Endometrial microvascular endothelial cells (primary cell): ENCODE data around the gene TRAP1. TPM values are rescaled to one million over a fixed set of nuclear protein-coding genes. Genes with fewer than 3 reads are reported as not detected.
"Not testable (repeated sequence)": the region's sequence is repeated elsewhere in the genome, so short reads cannot be mapped to it uniquely, and the experiment has no call there.

Experiments
- in situ Hi-C: cut with HindIII; loops from 2 replicates; pipeline ENCODE4 v1.10.0; 2017; ENCODE audit warnings: low sequenced_read_pairs, low pct_unique_long_range_greater_than_20kb; ENCODE audit errors: inconsistent ontology term
- total RNA-seq: library from RNA; depleted of rRNA; stranded (reverse); fragments of >200 nt; gene quantifications from one replicate; pipeline ENCODE4 v1.2.3, GENCODE V29; 2015; ENCODE audit errors: inconsistent ontology term

Gene TRAP1
- total RNA-seq, 1 donor from 2014 or later: 159 TPM

DNA sequence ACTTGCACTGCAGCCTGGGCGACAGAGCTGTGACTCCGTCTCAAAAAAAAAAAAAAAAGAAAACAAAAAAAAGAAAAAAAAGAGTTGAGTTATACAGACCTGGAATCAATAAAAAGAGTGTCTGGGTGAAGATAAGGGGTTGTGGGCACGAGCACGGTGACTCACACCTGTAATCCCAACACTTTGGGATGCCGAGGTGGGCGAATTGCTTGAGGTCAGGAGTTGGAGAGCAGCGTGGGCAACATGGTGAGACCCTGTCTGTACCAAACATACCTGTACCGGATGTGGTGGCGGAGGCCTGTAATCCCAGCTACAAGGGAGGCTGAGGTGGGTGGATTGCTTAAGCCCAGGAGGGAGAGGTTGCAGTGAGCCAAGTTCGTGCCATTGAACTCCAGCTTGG is 1.3 kb upstream of the TRAP1 start:
- in situ Hi-C loops: no loop called here

DNA sequence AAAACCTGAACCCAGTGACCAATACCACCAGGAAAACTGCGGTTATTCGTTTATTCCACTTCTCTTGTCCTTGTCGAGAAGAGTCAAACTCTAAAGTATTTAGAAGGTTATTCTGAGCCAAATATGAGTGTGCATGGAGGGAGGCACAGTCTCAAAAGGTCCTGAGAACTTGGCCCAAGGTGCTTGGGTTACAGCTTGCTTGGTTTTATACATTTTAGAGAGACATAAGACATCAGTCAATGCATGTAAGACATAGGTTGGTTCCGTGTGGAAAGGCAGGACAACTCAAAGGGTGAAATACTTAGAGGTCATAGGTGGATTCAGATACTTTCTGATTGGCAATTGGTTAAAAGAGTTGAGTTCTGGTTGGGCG is 681 bp upstream of the TRAP1 start:
- in situ Hi-C loops: no loop called here

DNA sequence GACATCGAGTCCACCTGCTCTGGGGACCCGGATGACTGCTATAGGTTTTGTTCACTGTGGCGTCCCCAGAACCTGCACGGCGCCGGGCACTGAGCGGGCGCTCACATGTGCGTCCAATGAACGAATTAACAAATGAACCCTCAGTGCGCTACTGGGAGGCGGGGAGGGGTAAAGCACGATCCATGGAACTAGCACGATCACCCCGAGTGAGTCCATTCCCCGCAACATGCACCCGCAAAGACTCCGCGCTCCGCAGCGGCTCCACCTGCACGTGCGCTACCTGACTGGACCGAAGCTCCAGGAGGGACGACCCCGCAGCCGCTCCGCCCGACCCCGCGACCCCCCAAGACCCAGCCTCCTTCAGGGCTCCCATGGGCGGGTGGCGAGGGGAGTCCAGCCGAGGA is 491 bp downstream of the TRAP1 start:
- in situ Hi-C loops: no loop called here

DNA sequence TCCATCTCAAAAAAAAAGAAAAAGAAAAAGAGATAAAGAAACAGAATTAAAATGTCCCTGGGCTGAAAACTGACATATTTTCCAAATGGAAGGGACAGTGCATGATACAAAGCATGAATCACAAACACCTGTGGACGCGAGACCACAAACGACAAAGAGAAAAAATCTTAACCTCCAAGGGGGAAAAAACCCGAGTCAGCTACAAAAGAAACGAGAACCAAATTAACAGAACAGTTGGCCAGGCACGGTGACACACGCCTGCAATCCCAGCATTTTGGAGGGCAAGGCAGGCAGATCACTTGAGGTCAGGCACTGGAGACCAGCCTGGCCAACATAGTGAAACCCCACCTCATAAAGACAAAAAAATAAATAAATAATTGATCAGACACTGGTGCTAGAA is 1.9 kb downstream of the TRAP1 start:
- in situ Hi-C loops: no loop called here

DNA sequence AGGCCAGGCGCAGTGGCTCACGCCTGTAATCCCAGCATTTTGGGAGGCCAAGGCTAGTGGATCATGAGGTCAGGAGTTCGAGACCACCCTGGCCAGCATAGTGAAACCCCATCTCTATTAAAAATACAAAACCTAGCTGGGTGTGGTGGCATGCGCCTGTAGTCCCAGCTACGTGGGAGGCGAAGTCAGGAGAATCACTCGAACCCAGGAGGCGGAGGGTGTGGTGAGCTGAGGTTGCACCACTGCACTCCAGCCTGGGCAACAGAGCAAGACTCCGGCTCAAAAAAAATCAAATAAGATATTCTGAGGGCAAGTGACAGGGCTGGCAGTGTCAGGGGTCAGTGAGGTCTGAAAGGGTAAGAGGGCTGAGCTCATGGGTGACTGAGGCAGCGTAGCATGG is 2.9 kb downstream of the TRAP1 start:
- in situ Hi-C loops: not testable (repeated sequence)

DNA sequence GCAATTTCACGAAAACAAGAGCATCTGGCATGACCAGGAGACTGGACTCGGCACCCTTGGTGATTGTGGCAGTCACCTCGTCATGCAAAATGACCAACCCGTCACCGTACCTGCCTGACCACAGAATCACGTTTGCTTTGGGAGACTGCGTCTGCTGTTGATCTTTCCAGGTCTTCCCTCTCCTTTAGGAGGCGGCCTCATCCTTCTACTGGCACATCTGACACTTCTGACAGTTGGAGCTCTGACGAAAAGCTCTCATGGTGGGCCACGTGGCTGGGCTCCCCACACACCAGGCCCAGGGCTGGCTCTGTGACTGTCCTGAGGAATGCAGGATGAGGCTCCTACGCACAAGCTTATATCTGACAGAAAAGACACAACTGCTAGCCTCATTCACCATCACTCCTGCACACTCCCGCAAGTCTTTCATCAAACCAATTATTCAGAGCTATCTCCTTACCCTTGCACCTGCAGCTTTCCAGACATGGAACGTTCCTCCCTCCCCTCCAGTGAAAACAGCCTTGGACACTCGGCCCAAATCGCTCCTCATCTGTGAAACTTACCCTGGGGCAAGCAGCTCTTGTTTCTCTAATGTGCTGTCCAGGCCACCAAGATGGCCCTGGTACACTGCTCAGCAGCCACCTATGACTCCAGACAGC is 3.6 kb downstream of the TRAP1 start:
- in situ Hi-C loops: no loop called here

DNA sequence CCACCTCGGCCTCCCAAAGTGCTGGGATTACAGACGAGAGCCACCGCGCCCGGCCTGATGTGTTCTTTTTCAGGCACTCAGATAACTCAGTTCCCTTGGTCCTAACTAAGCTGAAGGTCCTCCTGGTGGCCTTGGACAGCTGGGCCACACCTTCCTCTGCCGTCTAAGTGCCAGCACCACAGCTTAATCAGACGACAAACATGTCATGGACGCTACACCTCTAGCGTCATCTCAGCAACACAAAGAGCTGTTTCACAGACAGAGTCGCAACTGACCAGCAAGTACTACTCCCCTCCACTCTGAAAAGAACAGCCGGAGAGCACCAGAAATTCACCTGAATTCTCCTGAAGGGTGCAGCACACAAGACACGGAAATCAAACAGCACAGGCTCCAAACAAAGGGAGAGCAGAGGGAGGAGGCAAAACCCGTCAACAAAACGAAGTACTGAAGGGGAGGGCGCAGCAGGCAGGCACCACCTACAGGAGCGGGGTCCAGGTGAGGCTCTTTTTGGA is 4.4 kb downstream of the TRAP1 start:
- in situ Hi-C loops: no loop called here

DNA sequence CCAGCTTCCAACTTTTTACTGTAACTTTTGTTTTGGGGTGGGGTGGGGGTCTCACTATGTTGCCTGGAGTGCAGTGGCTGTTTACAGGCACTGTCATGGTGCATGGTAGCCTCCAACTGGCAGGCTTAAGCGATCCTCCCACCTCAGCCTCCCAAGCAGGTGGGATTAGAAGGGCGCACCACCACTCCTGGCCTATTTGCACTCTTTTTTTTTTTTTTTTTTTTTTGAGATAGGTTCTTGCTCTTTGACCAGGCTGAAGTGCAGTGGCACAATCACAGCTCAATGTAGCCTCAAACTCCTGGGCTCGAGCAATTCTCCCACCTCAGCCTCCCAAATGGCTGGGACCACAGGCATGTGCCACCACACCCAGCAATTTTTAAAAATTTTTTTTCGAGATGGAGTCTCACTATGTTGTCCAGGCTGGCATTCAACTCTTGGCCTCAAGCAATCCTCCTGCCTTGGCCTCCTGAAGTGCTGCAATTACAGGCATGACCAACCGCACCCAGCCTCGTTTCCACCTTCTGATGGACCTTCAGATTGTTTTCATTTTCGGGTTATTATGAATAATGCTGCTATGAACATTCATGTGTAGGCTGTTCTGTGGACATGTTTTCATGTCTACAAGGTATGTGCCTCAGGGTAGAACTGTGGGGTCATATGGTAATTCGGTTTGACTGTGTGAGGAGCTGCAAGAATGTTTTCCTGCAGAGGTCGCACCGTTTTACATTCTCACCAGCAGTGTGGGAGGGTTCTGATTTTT is 10.9 kb downstream of the TRAP1 start:
- in situ Hi-C loops: no loop called here

DNA sequence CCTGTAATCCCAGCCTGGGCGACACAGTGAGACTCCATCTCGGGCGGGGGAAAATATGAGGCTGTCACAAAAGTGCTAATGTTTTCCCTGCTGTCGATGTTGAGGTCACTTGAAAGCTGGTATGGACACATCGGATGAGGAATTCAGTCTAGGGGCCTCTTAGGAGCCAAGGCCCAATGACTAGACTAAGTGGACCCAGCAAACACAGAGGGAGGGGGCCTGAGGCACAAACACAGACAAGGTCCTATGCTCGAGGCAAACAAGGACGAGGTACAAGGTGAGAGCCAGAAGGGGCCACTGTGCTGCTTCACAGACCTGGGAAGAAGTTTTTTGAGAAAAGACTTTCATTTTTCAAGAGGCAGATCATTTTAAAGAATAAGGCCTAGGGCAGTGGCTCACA is 15.2 kb downstream of the TRAP1 start:
- in situ Hi-C loops: no loop called here

DNA sequence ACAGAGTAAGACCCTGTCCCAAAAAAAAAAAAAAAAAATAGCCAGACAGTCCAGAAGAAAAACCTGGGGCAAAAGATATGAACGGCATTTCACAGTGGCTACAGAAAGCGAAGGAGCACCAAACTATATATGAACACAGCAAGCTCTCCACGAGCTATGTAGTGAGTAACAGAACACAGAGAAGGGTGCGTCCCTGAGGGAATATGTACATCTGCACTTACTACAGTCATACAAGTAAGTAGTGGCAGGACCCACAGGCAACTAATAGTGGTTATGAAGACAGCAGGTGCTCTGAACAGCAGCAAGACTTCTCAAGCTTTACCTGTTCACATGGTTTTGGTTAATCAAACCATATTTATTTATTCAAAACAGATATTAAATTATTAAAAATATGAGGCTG is 15.8 kb downstream of the TRAP1 start:
- in situ Hi-C loops: no loop called here

DNA sequence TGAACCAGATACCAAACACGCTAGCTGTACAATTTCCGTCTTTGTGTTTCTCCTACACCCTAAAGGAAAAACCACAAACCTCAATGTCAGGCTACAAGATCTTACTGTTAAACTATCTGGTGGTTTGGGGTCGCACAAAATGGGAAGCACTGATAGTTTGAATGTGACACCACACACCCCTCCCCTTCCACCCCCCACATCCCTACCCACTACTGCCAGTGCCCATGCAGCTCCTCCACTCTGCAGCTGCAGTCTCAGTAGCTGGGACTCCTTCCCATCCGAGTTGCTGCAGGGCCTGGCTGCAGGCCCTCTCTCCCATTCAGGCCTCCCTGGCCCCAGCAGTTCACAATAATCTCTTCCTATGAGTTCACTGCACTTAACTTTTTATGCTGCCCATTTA is 18.4 kb downstream of the TRAP1 start:
- in situ Hi-C loops: no loop called here

DNA sequence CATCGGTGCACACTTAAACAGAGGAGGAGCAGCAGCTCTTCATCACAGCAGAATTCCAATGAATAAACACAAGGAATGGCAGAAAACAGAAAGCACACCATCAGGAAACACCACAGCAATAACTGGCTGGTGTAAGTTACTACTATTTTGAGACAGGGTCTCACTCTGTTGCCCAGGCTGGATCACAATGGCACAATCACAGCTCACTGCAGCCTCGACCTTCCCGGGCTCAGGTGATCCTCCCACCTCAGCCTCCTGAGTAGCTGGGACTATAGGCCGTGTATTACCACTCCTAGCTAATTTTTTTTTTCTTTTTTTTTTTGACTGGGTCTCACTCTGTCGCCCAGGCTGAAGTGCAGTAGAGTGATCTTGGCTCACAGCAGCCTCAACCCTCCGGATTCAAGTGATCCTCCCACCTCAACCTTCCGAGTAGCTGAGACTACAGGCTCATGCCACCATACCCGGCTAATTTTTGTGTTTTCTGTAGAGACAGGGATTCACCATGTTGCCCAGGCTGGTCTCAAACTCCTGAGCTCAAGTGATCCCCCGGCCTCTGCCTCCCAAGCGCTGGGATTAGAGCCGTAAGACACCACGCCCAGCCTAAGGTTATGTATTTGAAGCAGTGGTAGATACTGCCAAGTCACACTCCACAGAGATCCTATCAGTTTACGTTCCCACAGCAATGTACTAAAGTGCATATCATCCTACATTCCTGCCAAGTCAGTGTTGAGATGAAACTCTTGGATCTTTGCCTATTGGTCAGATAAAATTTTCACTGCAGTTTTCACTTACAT is 20.7 kb downstream of the TRAP1 start:
- in situ Hi-C loops: no loop called here

DNA sequence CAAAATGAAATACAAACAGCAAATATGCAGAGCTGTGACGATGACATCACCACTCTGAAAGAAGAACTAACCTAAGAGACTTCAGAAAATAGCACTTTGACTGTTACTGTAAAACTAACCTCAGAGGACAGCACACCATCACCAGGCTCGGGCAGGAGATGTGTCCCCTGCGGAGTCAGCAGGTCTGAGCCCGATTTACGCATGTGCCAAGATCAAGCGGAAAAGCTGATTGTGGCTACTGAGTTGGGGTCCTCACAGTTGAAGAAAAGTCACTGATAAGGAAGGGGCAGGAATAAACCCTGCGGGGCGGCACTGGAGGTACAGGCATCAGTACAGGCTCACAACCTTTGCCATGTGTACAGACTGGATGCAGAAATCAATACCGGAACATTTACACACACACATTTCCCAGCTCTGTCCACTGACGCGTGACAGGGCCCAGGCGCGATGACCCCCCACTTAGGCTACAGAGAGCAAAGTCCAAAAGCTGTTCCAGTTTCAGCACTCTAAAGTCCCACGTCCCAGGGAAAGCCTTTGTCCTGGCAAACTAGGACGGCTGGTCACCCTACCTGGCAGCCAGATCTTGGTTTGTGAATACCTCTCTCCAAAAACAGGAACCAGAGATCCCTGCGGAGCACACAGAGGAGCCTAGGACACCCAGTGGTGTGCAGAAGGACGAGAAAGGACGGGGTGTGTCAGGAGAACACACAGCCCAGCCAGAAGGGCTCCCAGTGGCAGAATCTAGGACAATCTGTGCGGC is 21.5 kb downstream of the TRAP1 start:
- in situ Hi-C loops: no loop called here

DNA sequence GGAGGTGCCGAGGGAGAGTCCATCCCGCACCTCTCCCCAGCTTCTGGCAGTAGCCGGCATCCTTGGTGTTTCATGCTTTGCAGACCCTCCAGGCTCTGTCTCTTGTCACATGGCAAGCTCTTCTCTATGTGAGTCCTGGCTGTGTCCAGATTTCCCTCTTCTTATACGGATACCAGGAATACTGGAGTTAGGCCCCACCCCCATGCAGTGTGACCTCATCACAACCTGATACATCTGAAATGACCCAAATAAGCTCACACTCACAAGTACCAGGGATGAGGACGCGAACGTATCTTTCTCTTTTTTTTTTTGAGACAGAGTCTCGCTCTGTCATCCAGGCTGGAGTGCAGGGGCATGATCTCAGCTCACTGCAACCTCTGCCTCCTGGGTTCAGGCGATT is 23.3 kb downstream of the TRAP1 start:
- in situ Hi-C loops: no loop called here

DNA sequence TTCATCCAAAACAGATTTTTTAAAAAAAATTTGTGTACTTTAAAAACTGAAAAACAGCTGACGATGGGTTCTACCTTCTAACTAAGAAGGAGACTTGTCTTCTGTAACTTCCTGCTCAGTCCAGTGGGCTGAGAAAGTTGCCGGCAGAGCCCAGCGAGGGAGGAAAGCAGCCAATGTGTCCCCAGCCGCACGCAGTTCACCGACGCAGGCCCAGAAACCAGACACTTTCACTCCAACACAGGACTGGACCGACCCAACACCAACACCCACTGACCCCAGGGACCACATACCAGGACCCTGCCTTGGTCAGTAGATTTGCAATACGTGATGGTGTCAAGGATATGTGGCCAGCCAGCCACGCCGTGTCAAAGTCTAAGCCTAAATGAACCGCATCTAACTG is 25.6 kb downstream of the TRAP1 start:
- in situ Hi-C loops: no loop called here

DNA sequence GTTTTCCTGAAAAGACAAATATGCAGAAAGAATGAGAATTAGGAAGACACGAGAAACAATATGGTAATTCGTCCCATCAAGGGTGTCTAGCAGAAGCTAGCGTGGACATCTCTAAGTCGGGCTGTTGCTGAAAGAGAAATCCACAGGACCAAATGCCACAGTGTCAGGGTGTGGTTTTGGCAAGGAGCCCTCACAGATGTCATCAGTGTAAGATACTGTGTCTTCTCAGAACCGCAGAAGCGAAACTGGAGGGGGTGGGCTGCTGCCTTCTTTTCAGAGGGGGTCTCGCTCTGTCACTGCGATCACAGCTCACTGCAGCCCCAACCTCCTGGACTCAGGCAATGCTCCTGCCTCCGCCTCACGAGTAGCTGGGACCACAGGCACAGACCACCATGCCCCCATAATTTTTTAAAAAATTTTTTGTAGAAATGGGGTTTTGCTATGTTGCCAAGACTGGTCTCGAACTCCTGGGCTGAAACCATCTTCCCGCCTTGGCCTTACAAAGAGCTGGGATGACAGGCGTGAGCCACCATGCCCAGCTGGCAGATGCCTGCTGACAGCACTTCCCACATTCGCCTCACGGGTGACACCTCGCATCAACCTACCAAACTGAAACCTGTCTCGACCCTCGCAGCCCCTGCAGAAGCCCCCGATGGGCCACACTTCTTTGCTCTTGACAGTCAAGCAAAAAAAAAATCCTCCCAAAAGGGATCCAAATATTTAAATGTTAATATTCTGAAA is 26.2 kb downstream of the TRAP1 start:
- in situ Hi-C loops: no loop called here

DNA sequence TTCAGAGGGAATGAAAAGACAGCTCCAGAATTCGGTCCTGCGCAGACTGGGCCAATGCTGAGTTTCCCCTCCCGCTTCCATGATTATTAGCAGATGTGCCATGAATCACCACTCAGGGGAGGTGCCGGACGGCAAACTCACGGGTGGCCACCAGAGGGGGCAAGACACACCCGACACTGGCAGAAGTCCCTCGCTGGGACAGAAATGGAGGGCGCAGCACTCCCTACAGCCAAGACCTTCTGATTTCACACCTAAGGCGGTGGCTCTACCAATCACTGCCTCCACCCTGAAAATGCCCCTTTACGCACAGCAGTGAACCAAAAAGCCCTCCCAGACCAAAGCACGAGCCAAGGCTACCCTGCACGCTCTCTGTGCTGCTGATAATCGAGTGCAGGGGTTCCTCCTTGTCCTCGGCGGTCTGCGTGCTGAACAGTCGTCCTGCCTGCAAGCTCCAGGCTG is 26.8 kb downstream of the TRAP1 start:
- in situ Hi-C loops: no loop called here

DNA sequence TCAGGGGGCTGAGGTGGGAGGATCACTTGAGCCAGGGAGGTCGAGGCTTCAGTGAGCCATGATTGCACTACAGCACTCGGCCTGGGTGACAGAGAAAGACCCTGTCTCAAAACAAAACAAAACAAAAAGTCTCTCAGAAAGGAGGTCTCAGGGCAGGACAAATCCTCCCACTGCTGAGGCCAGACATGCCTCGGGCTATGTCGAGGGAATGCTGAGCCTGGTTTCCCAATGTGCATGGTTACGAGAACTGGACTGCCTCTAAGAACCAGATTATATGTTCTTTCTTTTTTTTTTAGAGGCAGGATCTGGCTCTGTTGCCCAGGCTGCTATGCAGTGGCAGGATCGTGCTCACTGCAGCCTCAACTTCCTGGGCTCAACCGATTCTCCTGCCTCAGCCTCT is 27.6 kb downstream of the TRAP1 start:
- in situ Hi-C loops: no loop called here
